ENCODE results near the gene IFT52. TPM values are rescaled to one million over a fixed set of nuclear protein-coding genes. Genes with fewer than 3 reads are reported as not detected.
A peak's percentile ranks its signal among the peaks of the same experiment; 100 is the strongest.

The IFT52 gene
- polyA plus RNA-seq, 3 donors from 2014 or later, result 40.0 to 46.2 (median 45.5) TPM

GRCh38 chr20:43559147-43559987 lies 31.4 kb upstream of the IFT52 start:
- no peaks in the 10 kb centered on the region for H3K9me3 Mint-ChIP-seq
- peaks cover 0 to 5% (median 0%) of the 10 kb centered on the region in 3 donors for H3K27me3 Mint-ChIP-seq (ENCODE audit: low read depth in 3 of 3)
- DNase-seq, result no peak
- H3K4me1 Mint-ChIP-seq, result no peaks in the 10 kb centered on the region
- H3K36me3 Mint-ChIP-seq, result no peaks in the 10 kb centered on the region
- no peak overlapping the region for H3K4me3 Mint-ChIP-seq
- H3K27ac Mint-ChIP-seq, result no peak overlapping the region

- Mint-ChIP-seq H3K27ac (no peak overlapping the region), H3K4me1 (no peaks in the 10 kb centered on the region), H3K27me3 (ENCODE audit: low read depth in 3 of 3) (peaks cover 0 to 5% (median 0%) of the 10 kb centered on the region in 3 donors), H3K36me3 (no peaks in the 10 kb centered on the region), H3K9me3 (no peaks in the 10 kb centered on the region), H3K4me3 (no peak overlapping the region)
- DNase-seq, result no peak
Observed at GRCh38 chr20:43560974-43561373, 29.8 kb upstream of the IFT52 start.

- Mint-ChIP-seq H3K36me3 (no peaks in the 10 kb centered on the region), H3K4me1 (no peaks in the 10 kb centered on the region), H3K27me3 (ENCODE audit: low read depth in 3 of 3) (peaks cover 0 to 2% (median 0%) of the 10 kb centered on the region in 3 donors), H3K27ac (no peak overlapping the region), H3K9me3 (no peaks in the 10 kb centered on the region), H3K4me3 (no peak overlapping the region)
- no peak for DNase-seq
Observed at GRCh38 chr20:43563429-43563828, 27.3 kb upstream of the IFT52 start.

- Mint-ChIP-seq H3K9me3 (no peaks in the 10 kb centered on the region), H3K4me1 (no peaks in the 10 kb centered on the region)
Observed at GRCh38 chr20:43563991-43564390, 26.7 kb upstream of the IFT52 start.

GRCh38 chr20:43564455-43564854 lies 26.3 kb upstream of the IFT52 start:
- H3K27me3 Mint-ChIP-seq (ENCODE audit: low read depth in 3 of 3), result peaks cover 0 to 2% (median 0%) of the 10 kb centered on the region in 3 donors
- no peaks in the 10 kb centered on the region for H3K4me1 Mint-ChIP-seq
- no peaks in the 10 kb centered on the region for H3K9me3 Mint-ChIP-seq
- no peak overlapping the region for H3K27ac Mint-ChIP-seq
- H3K36me3 Mint-ChIP-seq, result no peaks in the 10 kb centered on the region
- H3K4me3 Mint-ChIP-seq, result no peak overlapping the region
- no peak for DNase-seq

More at GRCh38 chr20:43563991-43564390, 26.7 kb upstream of the IFT52 start:
- Mint-ChIP-seq H3K4me3 (no peak overlapping the region), H3K27ac (no peak overlapping the region), H3K27me3 (ENCODE audit: low read depth in 3 of 3) (peaks cover 0 to 2% (median 0%) of the 10 kb centered on the region in 3 donors), H3K36me3 (no peaks in the 10 kb centered on the region)
- no peak for DNase-seq

- H3K27ac Mint-ChIP-seq, result no peak overlapping the region
- H3K27me3 Mint-ChIP-seq (ENCODE audit: low read depth in 3 of 3), result peaks cover 0 to 2% (median 0%) of the 10 kb centered on the region in 3 donors
- H3K36me3 Mint-ChIP-seq, result no peaks in the 10 kb centered on the region
Observed at GRCh38 chr20:43564993-43565757, 25.6 kb upstream of the IFT52 start.

GRCh38 chr20:43565758-43566104 lies 25.0 kb upstream of the IFT52 start:
- H3K4me3 Mint-ChIP-seq, result no peak overlapping the region
- no peaks in the 10 kb centered on the region for H3K36me3 Mint-ChIP-seq
- no peaks in the 10 kb centered on the region for H3K4me1 Mint-ChIP-seq
- DNase-seq, result no peak
- no peak overlapping the region for H3K27ac Mint-ChIP-seq
- no peaks in the 10 kb centered on the region for H3K9me3 Mint-ChIP-seq
- peaks cover 0 to 2% (median 0%) of the 10 kb centered on the region in 3 donors for H3K27me3 Mint-ChIP-seq (ENCODE audit: low read depth in 3 of 3)

More at GRCh38 chr20:43564993-43565757, 25.6 kb upstream of the IFT52 start:
- H3K4me1 Mint-ChIP-seq, result no peaks in the 10 kb centered on the region
- no peak for DNase-seq
- H3K9me3 Mint-ChIP-seq, result no peaks in the 10 kb centered on the region
- H3K4me3 Mint-ChIP-seq, result no peak overlapping the region

- Mint-ChIP-seq H3K4me3 (no peak overlapping the region), H3K27me3 (ENCODE audit: low read depth in 3 of 3) (no peaks in the 10 kb centered on the region), H3K27ac (no peak overlapping the region), H3K9me3 (no peaks in the 10 kb centered on the region), H3K4me1 (no peaks in the 10 kb centered on the region), H3K36me3 (no peaks in the 10 kb centered on the region)
- no peak for DNase-seq
Observed at GRCh38 chr20:43567477-43567876, 23.3 kb upstream of the IFT52 start.

- DNase-seq, result no peak
- H3K27ac Mint-ChIP-seq, result no peak overlapping the region
- H3K4me1 Mint-ChIP-seq, result no peaks in the 10 kb centered on the region
- no peaks in the 10 kb centered on the region for H3K9me3 Mint-ChIP-seq
- no peaks in the 10 kb centered on the region for H3K27me3 Mint-ChIP-seq (ENCODE audit: low read depth in 3 of 3)
- no peaks in the 10 kb centered on the region for H3K36me3 Mint-ChIP-seq
- H3K4me3 Mint-ChIP-seq, result no peak overlapping the region
Observed at GRCh38 chr20:43568706-43569105, 22.0 kb upstream of the IFT52 start.

- H3K27me3 Mint-ChIP-seq (ENCODE audit: low read depth in 3 of 3), result no peaks in the 10 kb centered on the region
- no peak overlapping the region for H3K4me3 Mint-ChIP-seq
Observed at GRCh38 chr20:43569282-43569681, 21.5 kb upstream of the IFT52 start.

GRCh38 chr20:43570496-43570895 lies 20.2 kb upstream of the IFT52 start:
- H3K9me3 Mint-ChIP-seq, result no peaks in the 10 kb centered on the region
- no peak for DNase-seq
- no peaks in the 10 kb centered on the region for H3K4me1 Mint-ChIP-seq
- no peak overlapping the region for H3K4me3 Mint-ChIP-seq
- H3K36me3 Mint-ChIP-seq, result no peaks in the 10 kb centered on the region
- no peaks in the 10 kb centered on the region for H3K27me3 Mint-ChIP-seq (ENCODE audit: low read depth in 3 of 3)
- H3K27ac Mint-ChIP-seq, result no peak overlapping the region

More at GRCh38 chr20:43569282-43569681, 21.5 kb upstream of the IFT52 start:
- no peaks in the 10 kb centered on the region for H3K9me3 Mint-ChIP-seq
- no peak for DNase-seq
- H3K36me3 Mint-ChIP-seq, result no peaks in the 10 kb centered on the region
- no peaks in the 10 kb centered on the region for H3K4me1 Mint-ChIP-seq
- H3K27ac Mint-ChIP-seq, result no peak overlapping the region

GRCh38 chr20:43571310-43571709 lies 19.4 kb upstream of the IFT52 start:
- Mint-ChIP-seq H3K9me3 (no peaks in the 10 kb centered on the region), H3K27me3 (ENCODE audit: low read depth in 3 of 3) (no peaks in the 10 kb centered on the region), H3K36me3 (no peaks in the 10 kb centered on the region), H3K4me1 (no peaks in the 10 kb centered on the region), H3K4me3 (no peak overlapping the region), H3K27ac (peak overlapping the region in 1 of 6 donors; percentile 17)
- no peak for DNase-seq

GRCh38 chr20:43571771-43572170 lies 19.0 kb upstream of the IFT52 start:
- Mint-ChIP-seq H3K9me3 (no peaks in the 10 kb centered on the region), H3K4me1 (no peaks in the 10 kb centered on the region), H3K27ac (no peak overlapping the region), H3K27me3 (ENCODE audit: low read depth in 3 of 3) (no peaks in the 10 kb centered on the region), H3K4me3 (no peak overlapping the region), H3K36me3 (no peaks in the 10 kb centered on the region)
- no peak for DNase-seq

- Mint-ChIP-seq H3K36me3 (no peaks in the 10 kb centered on the region), H3K27ac (no peak overlapping the region), H3K4me1 (no peaks in the 10 kb centered on the region), H3K27me3 (ENCODE audit: low read depth in 3 of 3) (peaks cover 0 to 3% (median 0%) of the 10 kb centered on the region in 3 donors), H3K9me3 (no peaks in the 10 kb centered on the region), H3K4me3 (no peak overlapping the region)
- no peak for DNase-seq
Observed at GRCh38 chr20:43572891-43573290, 17.8 kb upstream of the IFT52 start.

Data from immature natural killer cell (primary cell).